Astrocyte (in vitro differentiated cells and primary cell): ENCODE data around the gene ABCB7. TPM values are rescaled to one million over a fixed set of nuclear protein-coding genes. Genes with fewer than 3 reads are reported as not detected.
A peak's percentile ranks its signal among the peaks of the same experiment; 100 is the strongest.

Experiments
- DNase-seq: peaks from one replicate; pipeline ENCODE4 v3.0.0-alpha.2; 2010; ENCODE audit warnings: low read depth
- FAIRE-seq: peaks from 2 replicates; lab custom pipeline; 2011; peaks lifted over from hg19 to GRCh38; lab: Jason Lieb, UNC
- H2AFZ ChIP-seq: 2 replicates; pipeline ENCODE4 v1.6.0; 2012; ENCODE audit warnings: low read depth, low read length, inconsistent platforms
- H3K27ac ChIP-seq: 2 replicates; pipeline ENCODE4 v1.5.1; 2011; ENCODE audit warnings: low read depth, low read length, inconsistent platforms
- H3K27me3 ChIP-seq: 2 replicates; pipeline ENCODE4 v1.6.0; 2011; ENCODE audit warnings: low read length, inconsistent platforms; ENCODE audit not compliant: insufficient read depth
- H3K36me3 ChIP-seq: 2 replicates; pipeline ENCODE4 v1.5.1; 2011; ENCODE audit warnings: low read length, inconsistent platforms; ENCODE audit not compliant: insufficient read depth
- H3K4me1 ChIP-seq: 2 replicates; pipeline ENCODE4 v1.5.1; 2011; ENCODE audit warnings: low read length, inconsistent platforms; ENCODE audit not compliant: insufficient read depth
- H3K4me2 ChIP-seq: 2 replicates; pipeline ENCODE4 v1.6.0; 2012; ENCODE audit warnings: low read length, inconsistent platforms
- H3K4me3 ChIP-seq: 2 replicates; pipeline ENCODE4 v1.5.1; 2011; ENCODE audit warnings: low read depth, mild to moderate bottlenecking, low read length, inconsistent platforms; ENCODE audit not compliant: insufficient read depth
- H3K79me2 ChIP-seq: 2 replicates; pipeline ENCODE4 v1.6.0; 2012; ENCODE audit warnings: mild to moderate bottlenecking, low read length, inconsistent platforms; ENCODE audit not compliant: insufficient read depth
- H3K9ac ChIP-seq: 2 replicates; pipeline ENCODE4 v1.6.0; 2012; ENCODE audit warnings: mild to moderate bottlenecking, low read length, inconsistent platforms
- H3K9me3 ChIP-seq: 2 replicates; pipeline ENCODE4 v1.5.1; 2012; ENCODE audit warnings: low read depth, mild to moderate bottlenecking, low read length, inconsistent platforms; ENCODE audit not compliant: insufficient read depth
- H4K20me1 ChIP-seq: 2 replicates; pipeline ENCODE4 v1.6.0; 2012; ENCODE audit warnings: low read length, inconsistent platforms; ENCODE audit not compliant: insufficient read depth
- H3K27ac Mint-ChIP-seq: one replicate; pipeline ENCODE4 v1.8.0; 2021; ENCODE audit warnings: mild to moderate bottlenecking, mixed read lengths; ENCODE audit not compliant: unreplicated experiment
- H3K27me3 Mint-ChIP-seq: one replicate; pipeline ENCODE4 v1.8.0; 2021; ENCODE audit warnings: low read depth, mixed read lengths; ENCODE audit not compliant: unreplicated experiment
- H3K36me3 Mint-ChIP-seq: one replicate; pipeline ENCODE4 v1.8.0; 2021; ENCODE audit warnings: low read depth, mixed read lengths; ENCODE audit not compliant: unreplicated experiment
- H3K4me1 Mint-ChIP-seq: one replicate; pipeline ENCODE4 v1.8.0; 2021; ENCODE audit warnings: low read depth, mixed read lengths; ENCODE audit not compliant: unreplicated experiment
- H3K4me3 Mint-ChIP-seq: one replicate; pipeline ENCODE4 v1.8.0; 2021; ENCODE audit warnings: mild to moderate bottlenecking, moderate library complexity, mixed read lengths; ENCODE audit not compliant: unreplicated experiment
- H3K9me3 Mint-ChIP-seq: one replicate; pipeline ENCODE4 v1.8.0; 2021; ENCODE audit warnings: mild to moderate bottlenecking, mixed read lengths; ENCODE audit not compliant: unreplicated experiment
- EZH2 ChIP-seq: IDR thresholded peaks from 2 replicates; pipeline ENCODE4 v1.6.1; 2012; ENCODE audit warnings: mild to moderate bottlenecking, low read length, inconsistent platforms; ENCODE audit not compliant: insufficient read depth
- total RNA-seq: library from RNA; stranded (reverse); gene quantifications from 2 replicates; pipeline ENCODE4 v1.2.1, GENCODE V29; 2021
- TF ChIP-seq, protein P1 (sequence below): IDR thresholded peaks from 2 replicates; pipeline ENCODE4 v1.5.1; 2011; ENCODE audit warnings: low read depth, mild to moderate bottlenecking, inconsistent platforms, low read length, moderate library complexity; ENCODE audit not compliant: insufficient read depth

Gene ABCB7
- total RNA-seq, 1 donor from 2014 or later = 18.0 TPM

DNA sequence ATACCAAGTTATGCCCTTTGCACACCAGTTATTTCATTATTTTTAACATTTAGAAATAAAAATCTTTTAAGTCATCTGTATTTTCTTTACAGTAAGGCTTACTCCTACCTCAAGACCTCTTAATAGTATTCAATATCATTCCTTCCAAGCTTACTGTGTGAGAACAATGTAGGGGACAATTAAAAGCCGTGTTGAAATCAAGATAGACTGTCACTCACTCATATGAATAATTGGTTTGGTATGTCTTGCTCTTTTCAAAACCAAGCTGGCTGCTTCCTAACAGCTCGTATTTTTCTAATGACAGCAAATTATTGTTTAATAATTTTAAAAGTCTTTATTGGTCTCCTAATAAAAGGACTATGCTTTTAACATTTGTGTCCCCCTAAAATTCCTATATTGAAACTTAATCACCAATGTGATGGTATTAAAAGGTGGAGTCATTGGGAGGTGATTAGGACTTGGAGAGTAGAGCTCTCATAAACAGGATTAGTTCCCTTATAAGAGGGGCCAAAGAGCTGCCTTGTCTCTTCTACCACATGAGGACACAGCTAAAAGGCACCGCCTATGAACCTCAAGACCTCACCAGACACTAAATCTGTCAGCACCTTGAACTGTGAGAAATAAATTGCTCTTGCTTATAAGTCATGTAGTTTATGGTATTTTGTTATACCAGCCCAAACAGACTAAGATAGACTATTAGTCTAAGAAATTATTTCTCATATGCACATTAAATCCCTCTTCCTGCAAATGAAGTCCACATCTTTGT is 4.1 kb downstream of the ABCB7 start:
- Histone ChIP-seq H4K20me1 (no peaks in the 10 kb centered on the region), H3K9me3 (no peaks in the 10 kb centered on the region), H3K4me3 (no peak overlapping the region), H3K4me1 (peaks cover 4% of the 10 kb centered on the region), H3K4me2 (no peak overlapping the region), H2AFZ (no peak overlapping the region), H3K27ac (no peak overlapping the region), H3K36me3 (no peaks in the 10 kb centered on the region), H3K9ac (no peak overlapping the region), H3K27me3 (no peaks in the 10 kb centered on the region), H3K79me2 (peaks cover 44% of the 10 kb centered on the region)
- FAIRE-seq = peak; percentile 73
- peaks cover 3% of the 10 kb centered on the region for H3K36me3 Mint-ChIP-seq
- H3K27me3 Mint-ChIP-seq = no peaks in the 10 kb centered on the region
- H3K4me1 Mint-ChIP-seq = peaks cover 3% of the 10 kb centered on the region
- TF ChIP-seq, protein P1, sequence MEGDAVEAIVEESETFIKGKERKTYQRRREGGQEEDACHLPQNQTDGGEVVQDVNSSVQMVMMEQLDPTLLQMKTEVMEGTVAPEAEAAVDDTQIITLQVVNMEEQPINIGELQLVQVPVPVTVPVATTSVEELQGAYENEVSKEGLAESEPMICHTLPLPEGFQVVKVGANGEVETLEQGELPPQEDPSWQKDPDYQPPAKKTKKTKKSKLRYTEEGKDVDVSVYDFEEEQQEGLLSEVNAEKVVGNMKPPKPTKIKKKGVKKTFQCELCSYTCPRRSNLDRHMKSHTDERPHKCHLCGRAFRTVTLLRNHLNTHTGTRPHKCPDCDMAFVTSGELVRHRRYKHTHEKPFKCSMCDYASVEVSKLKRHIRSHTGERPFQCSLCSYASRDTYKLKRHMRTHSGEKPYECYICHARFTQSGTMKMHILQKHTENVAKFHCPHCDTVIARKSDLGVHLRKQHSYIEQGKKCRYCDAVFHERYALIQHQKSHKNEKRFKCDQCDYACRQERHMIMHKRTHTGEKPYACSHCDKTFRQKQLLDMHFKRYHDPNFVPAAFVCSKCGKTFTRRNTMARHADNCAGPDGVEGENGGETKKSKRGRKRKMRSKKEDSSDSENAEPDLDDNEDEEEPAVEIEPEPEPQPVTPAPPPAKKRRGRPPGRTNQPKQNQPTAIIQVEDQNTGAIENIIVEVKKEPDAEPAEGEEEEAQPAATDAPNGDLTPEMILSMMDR = no peak
- TF ChIP-seq EZH2 = no peak
- no peak overlapping the region for H3K27ac Mint-ChIP-seq
- no peak for DNase-seq
- H3K9me3 Mint-ChIP-seq = no peaks in the 10 kb centered on the region
- no peak overlapping the region for H3K4me3 Mint-ChIP-seq

GRCh38 chrX:75149654-75150053 is 6.4 kb downstream of the ABCB7 start:
- no peaks in the 10 kb centered on the region for H3K9me3 Mint-ChIP-seq
- no peaks in the 10 kb centered on the region for H3K9me3 ChIP-seq
- no peaks in the 10 kb centered on the region for H3K27me3 ChIP-seq
- no peak overlapping the region for H2AFZ ChIP-seq
- no peaks in the 10 kb centered on the region for H3K27me3 Mint-ChIP-seq
- no peaks in the 10 kb centered on the region for H3K36me3 ChIP-seq
- peaks cover 3% of the 10 kb centered on the region for H3K36me3 Mint-ChIP-seq
- DNase-seq (no peak), FAIRE-seq (peak; percentile 68)
- no peak for TF ChIP-seq EZH2
- TF ChIP-seq, protein P1 = no peak
- H3K4me1 Mint-ChIP-seq = no peaks in the 10 kb centered on the region
- no peak overlapping the region for H3K4me3 Mint-ChIP-seq
- no peak overlapping the region for H3K9ac ChIP-seq
- H3K4me1 ChIP-seq = no peaks in the 10 kb centered on the region
- H3K4me2 ChIP-seq = no peak overlapping the region
- H4K20me1 ChIP-seq = no peaks in the 10 kb centered on the region
- H3K4me3 ChIP-seq = no peak overlapping the region
- no peak overlapping the region for H3K27ac Mint-ChIP-seq
- no peak overlapping the region for H3K27ac ChIP-seq
- peaks cover 39% of the 10 kb centered on the region for H3K79me2 ChIP-seq

DNA sequence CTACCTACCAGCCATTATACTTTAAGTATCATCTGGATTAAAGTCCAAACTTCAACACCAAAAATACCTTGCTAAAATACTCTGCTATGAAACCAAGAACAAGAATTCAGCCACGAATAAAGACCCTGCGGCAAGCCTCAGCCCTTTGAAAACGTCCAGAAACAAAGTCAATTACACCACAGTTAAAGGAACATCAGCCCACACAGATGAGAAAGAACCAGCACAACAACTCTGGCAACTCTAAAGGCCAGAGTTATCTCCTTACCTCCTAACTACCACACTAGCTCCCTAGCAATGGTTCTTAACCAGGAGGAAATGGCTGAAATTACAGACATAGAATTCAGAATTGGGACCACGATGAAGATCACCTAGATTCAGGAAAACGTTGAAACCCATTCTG is 23.4 kb downstream of the ABCB7 start:
- Mint-ChIP-seq H3K9me3 (peaks cover under 1% of the 10 kb centered on the region), H3K27ac (no peak overlapping the region)

More for the DNA sequence above, 23.4 kb downstream of the ABCB7 start:
- Histone ChIP-seq H3K4me1 (no peaks in the 10 kb centered on the region), H3K79me2 (peaks cover 37% of the 10 kb centered on the region), H3K27ac (no peak overlapping the region), H3K4me2 (no peak overlapping the region), H3K4me3 (no peak overlapping the region), H2AFZ (no peak overlapping the region), H4K20me1 (peaks cover 3% of the 10 kb centered on the region), H3K36me3 (no peaks in the 10 kb centered on the region), H3K9ac (no peak overlapping the region), H3K27me3 (no peaks in the 10 kb centered on the region), H3K9me3 (no peaks in the 10 kb centered on the region)
- TF ChIP-seq, protein P1 = no peak
- H3K36me3 Mint-ChIP-seq = no peaks in the 10 kb centered on the region
- DNase-seq = no peak
- no peaks in the 10 kb centered on the region for H3K4me1 Mint-ChIP-seq
- FAIRE-seq = no peak
- no peak overlapping the region for H3K4me3 Mint-ChIP-seq
- no peaks in the 10 kb centered on the region for H3K27me3 Mint-ChIP-seq
